Thoracic aorta (tissue), 2 donors: ENCODE measurements around the gene SLC35G2. TPM values are rescaled to one million over a fixed set of nuclear protein-coding genes. Genes with fewer than 3 reads are reported as not detected.
"Not testable (repeated sequence)": the region's sequence is repeated elsewhere in the genome, so short reads cannot be mapped to it uniquely, and the experiment has no call there.

ENCODE experiments used
- ATAC-seq: fragments of 150-250 bp; one replicate; pipeline ENCODE4 v1.8.0; 2017; ENCODE audit warnings: low read depth; ENCODE audit not compliant: insufficient number of reproducible peaks, low FRiP score
- DNase-seq: peaks from one replicate; pipeline ENCODE4 v3.0.0-alpha.2; 2020; ENCODE audit warnings: low spot score
- H3K27ac ChIP-seq, 2 donors: fragments of 200-600 bp; sonication (generic); 1 replicate in 1 of 2; 2 replicates in 1 of 2; pipeline ENCODE4 v1.5.1; 2016; ENCODE audit warnings: mild to moderate bottlenecking in 2 of 2, moderate library complexity in 2 of 2
- H3K27me3 ChIP-seq: fragments of 200-600 bp; sonication (generic); replicated peaks from 2 replicates; pipeline ENCODE4 v1.6.0; 2016; ENCODE audit warnings: mild to moderate bottlenecking; ENCODE audit not compliant: insufficient read depth
- H3K36me3 ChIP-seq: fragments of 200-600 bp; sonication (generic); one replicate; pipeline ENCODE4 v1.5.1; 2016
- H3K4me1 ChIP-seq, 2 donors: fragments of 200-600 bp; sonication (generic); 1 replicate in 1 of 2; 2 replicates in 1 of 2; pipeline versions ENCODE4 v1.5.1 to v1.6.0; 2016; ENCODE audit warnings: low read depth in 2 of 2, mild to moderate bottlenecking in 1 of 2; ENCODE audit not compliant: control insufficient read depth in 1 of 2
- H3K4me3 ChIP-seq: fragments of 200-600 bp; sonication (generic); 2 replicates; pipeline ENCODE4 v1.5.1; 2016; ENCODE audit warnings: mild to moderate bottlenecking
- H3K9me3 ChIP-seq: fragments of 200-600 bp; sonication (generic); 2 replicates; pipeline ENCODE4 v1.5.1; 2016
- total RNA-seq, 2 donors: library from RNA; depleted of rRNA; stranded (reverse); fragments of >200 nt; gene quantifications; one replicate each; pipeline versions ENCODE4 v1.1.0 to v1.2.3, GENCODE V29; 2016
- TF ChIP-seq, protein P1 (sequence below): fragments of 200-600 bp; sonication (generic); IDR thresholded peaks from one replicate; pipeline ENCODE4 v1.5.1; 2019; ENCODE audit warnings: antibody characterized with exemption

Gene SLC35G2
- total RNA-seq, 2 donors from 2014 or later: 5.3 to 6.9 TPM

DNA sequence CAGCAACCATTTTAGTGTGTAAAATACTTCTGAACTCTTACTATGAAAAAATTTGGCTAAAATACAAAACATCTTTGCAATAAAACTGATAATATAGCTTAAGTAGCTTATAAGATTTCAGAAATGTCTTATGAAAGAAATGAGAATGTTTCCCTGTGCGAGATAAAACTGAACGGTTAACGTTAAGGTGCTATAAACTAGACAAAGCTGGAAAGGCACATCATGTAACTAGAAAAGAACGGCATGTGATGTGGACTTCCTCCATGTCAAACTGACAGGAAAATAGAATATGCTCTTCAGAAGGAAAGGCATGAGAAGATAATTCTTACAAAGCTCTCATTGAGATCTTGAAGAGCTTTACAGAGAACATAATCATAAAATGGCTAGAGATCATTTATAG, 79.6 kb downstream of the SLC35G2 start:
- H3K4me3 ChIP-seq: no peak overlapping the region
- H3K27ac ChIP-seq: no peak overlapping the region
- H3K36me3 ChIP-seq: no peaks in the 10 kb centered on the region
- peaks cover 18% of the 10 kb centered on the region in 2 donors for H3K4me1 ChIP-seq
- no peaks in the 10 kb centered on the region for H3K27me3 ChIP-seq
- H3K9me3 ChIP-seq: peaks cover under 1% of the 10 kb centered on the region
- ATAC-seq (no peak), DNase-seq (no peak)
- TF ChIP-seq, protein P1, sequence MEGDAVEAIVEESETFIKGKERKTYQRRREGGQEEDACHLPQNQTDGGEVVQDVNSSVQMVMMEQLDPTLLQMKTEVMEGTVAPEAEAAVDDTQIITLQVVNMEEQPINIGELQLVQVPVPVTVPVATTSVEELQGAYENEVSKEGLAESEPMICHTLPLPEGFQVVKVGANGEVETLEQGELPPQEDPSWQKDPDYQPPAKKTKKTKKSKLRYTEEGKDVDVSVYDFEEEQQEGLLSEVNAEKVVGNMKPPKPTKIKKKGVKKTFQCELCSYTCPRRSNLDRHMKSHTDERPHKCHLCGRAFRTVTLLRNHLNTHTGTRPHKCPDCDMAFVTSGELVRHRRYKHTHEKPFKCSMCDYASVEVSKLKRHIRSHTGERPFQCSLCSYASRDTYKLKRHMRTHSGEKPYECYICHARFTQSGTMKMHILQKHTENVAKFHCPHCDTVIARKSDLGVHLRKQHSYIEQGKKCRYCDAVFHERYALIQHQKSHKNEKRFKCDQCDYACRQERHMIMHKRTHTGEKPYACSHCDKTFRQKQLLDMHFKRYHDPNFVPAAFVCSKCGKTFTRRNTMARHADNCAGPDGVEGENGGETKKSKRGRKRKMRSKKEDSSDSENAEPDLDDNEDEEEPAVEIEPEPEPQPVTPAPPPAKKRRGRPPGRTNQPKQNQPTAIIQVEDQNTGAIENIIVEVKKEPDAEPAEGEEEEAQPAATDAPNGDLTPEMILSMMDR: no peak

DNA sequence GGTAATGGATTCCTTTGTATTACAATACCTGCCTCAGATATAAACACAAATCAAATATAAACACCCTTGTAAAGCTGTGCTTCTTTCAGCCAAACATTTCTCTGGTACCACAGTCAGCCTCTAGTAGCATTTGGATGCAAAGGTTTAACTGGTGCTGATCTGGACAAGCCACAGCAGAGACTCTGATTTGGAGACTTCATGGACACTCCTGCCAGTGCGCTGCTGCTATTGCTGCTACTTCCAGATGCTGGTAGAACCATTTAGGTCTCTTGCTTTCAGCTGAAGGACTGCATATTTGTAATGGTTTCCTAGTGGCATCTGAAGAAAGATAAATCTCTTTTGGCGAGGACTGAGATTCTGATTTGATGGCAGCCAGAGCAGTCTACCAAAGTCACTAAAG, 80.0 kb downstream of the SLC35G2 start:
- peaks cover 4% of the 10 kb centered on the region for H3K9me3 ChIP-seq

DNA sequence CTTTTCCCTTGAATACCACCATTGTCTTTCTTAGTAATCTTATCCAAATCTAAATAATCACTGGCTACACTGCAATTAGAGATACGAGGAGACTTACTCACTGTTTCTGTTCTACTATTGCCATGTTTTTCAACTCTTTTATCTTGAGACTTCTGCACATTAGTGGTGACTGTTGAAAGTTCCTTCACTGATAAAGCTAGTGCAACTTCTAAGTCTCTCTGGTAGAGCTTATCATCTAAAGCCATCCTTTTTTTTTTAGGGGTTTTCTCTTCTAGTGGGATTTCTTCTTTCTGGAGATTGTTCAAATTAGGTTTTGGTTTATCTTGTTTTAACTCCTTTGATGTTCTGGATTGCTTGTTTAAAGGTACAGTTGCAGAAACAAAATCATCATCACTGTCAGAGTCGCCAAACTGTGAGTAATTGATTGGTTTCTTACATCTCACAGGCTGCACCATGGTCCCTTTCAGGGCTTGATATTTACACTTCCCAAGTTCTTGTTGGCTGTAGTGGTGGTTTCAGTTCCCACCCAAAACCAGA, 80.8 kb downstream of the SLC35G2 start:
- no peak for DNase-seq
- TF ChIP-seq, protein P1: no peak
- no peak overlapping the region for H3K27ac ChIP-seq
- peaks cover 11% of the 10 kb centered on the region for H3K9me3 ChIP-seq
- no peak for ATAC-seq
- H3K36me3 ChIP-seq: no peaks in the 10 kb centered on the region
- peaks cover 9 to 12% of the 10 kb centered on the region in 2 donors for H3K4me1 ChIP-seq
- no peak overlapping the region for H3K4me3 ChIP-seq
- no peaks in the 10 kb centered on the region for H3K27me3 ChIP-seq

More for the DNA sequence above, 80.0 kb downstream of the SLC35G2 start:
- ATAC-seq (no peak), DNase-seq (no peak)
- Histone ChIP-seq H3K4me1 (peaks cover 13 to 15% of the 10 kb centered on the region in 2 donors), H3K36me3 (no peaks in the 10 kb centered on the region), H3K27me3 (no peaks in the 10 kb centered on the region), H3K27ac (no peak overlapping the region), H3K4me3 (no peak overlapping the region)
- TF ChIP-seq, protein P1: no peak

DNA sequence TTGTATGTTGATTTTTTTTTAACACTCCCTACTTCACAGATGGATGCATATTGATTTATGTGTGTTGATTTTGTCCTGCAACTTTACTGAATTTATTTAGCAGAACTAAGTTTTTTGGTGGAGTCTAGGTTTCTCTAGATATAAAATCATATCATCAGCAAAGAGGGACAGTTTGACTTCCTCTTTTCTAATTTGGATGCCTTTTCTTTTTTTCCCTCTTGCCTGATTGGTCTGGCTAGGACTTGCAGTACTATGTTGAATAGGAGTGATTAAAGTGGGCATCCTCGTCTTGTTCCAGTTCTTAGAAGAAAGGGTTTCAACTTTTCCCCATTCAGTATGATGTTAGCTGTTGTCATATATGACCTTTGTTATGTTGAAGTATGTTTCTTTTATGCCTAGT, 81.8 kb downstream of the SLC35G2 start:
- not testable (repeated sequence) for ATAC-seq

DNA sequence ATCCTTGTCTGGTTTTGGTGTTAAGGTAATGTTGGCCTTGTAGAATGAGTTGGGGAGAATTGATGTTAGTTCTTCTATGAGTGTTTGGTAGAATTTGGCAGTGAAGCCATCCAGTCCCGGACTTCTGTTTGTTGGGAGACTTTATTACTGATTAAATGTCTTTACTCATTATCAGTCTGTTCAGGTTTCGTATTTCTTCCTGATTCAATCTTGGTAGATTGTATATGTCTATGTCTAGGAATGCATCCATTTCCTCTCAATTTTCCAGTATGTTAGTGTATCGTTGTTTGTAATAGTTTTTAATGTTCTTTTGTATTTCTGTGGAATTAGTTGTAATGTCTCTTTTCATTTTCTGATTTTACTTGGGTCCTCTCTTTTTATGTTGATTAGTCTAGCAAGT, 82.5 kb downstream of the SLC35G2 start:
- DNase-seq (no peak), ATAC-seq (no peak)
- H3K4me3 ChIP-seq: no peak overlapping the region
- TF ChIP-seq, protein P1: no peak
- H3K36me3 ChIP-seq: no peaks in the 10 kb centered on the region
- H3K27me3 ChIP-seq: no peaks in the 10 kb centered on the region
- H3K9me3 ChIP-seq: peaks cover 17% of the 10 kb centered on the region
- H3K4me1 ChIP-seq: peaks cover 9 to 12% of the 10 kb centered on the region in 2 donors
- H3K27ac ChIP-seq: no peak overlapping the region

More for the DNA sequence above, 81.8 kb downstream of the SLC35G2 start:
- peaks cover 17% of the 10 kb centered on the region for H3K9me3 ChIP-seq
- peaks cover 9 to 12% of the 10 kb centered on the region in 2 donors for H3K4me1 ChIP-seq
- H3K27ac ChIP-seq, H3K27me3 ChIP-seq, H3K36me3 ChIP-seq, H3K4me3 ChIP-seq, DNase-seq: not testable (repeated sequence)

DNA sequence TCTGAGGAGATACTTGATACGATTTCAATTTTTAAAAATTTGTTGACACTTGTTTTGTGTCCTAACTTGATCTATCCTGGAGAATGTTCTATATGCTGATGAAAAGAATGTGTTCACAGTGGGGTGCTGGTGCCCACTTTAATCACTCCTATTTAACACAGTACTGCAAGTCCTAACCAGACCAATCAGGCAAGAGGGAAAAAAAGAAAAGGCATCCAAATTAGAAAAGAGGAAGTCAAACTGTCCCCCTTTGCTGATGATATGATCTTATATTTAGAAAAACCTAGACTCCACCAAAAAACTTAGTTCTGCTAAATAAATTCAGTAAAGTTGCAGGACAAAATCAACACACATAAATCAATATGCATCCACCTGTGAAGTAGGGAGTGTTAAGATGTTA, 83.6 kb downstream of the SLC35G2 start:
- not testable (repeated sequence) for H3K36me3 ChIP-seq, H3K27ac ChIP-seq, DNase-seq, H3K27me3 ChIP-seq, H3K4me3 ChIP-seq, ATAC-seq
- H3K4me1 ChIP-seq: peaks cover 9 to 12% of the 10 kb centered on the region in 2 donors
- peaks cover 17% of the 10 kb centered on the region for H3K9me3 ChIP-seq
